GM11168 (cell line): ENCODE data around the gene AP4M1.

Experiments
- in situ Hi-C: fragments of 300-500 bp; cut with MboI; formaldehyde crosslinking; loops from one replicate; pipeline ENCODE4 v1.12.0; 2022; ENCODE audit warnings: low sequenced_read_pairs; ENCODE audit not compliant: unreplicated experiment

AP4M1 gene

GRCh38 chr7:100101016-100101862 is at the start of gene AP4M1, which contains the start of gene MCM7:
AP4M1 (plus strand) TSS chr7:100101643; CDS start chr7:100101715, 72 bp downstream.
MCM7 (minus strand) TSS chr7:100101397; CDS start chr7:100101294, 103 bp downstream.
- in situ Hi-C loops: no loop called here

- in situ Hi-C loops: no loop called here
Measured at GRCh38 chr7:100053215-100053614, 48.2 kb upstream of the AP4M1 start.

GRCh38 chr7:100057006-100057405 is 44.4 kb upstream of the AP4M1 start:
- in situ Hi-C loops: no loop called here

- in situ Hi-C loops: no loop called here
Measured at GRCh38 chr7:100059251-100059739, 42.1 kb upstream of the AP4M1 start.

- in situ Hi-C loops: no loop called here
Measured at GRCh38 chr7:100061518-100062193, 39.8 kb upstream of the AP4M1 start.

GRCh38 chr7:100063376-100063775 is 38.1 kb upstream of the AP4M1 start:
- in situ Hi-C loops: no loop called here

- in situ Hi-C loops: no loop called here
Measured at GRCh38 chr7:100064162-100064561, 37.3 kb upstream of the AP4M1 start.

GRCh38 chr7:100065452-100066186 is 35.8 kb upstream of the AP4M1 start:
- in situ Hi-C loops: no loop called here

- in situ Hi-C loops: no loop called here
Measured at GRCh38 chr7:100066953-100067352, 34.5 kb upstream of the AP4M1 start.

- in situ Hi-C loops: no loop called here
Measured at GRCh38 chr7:100069991-100070390, 31.5 kb upstream of the AP4M1 start.

- in situ Hi-C loops: no loop called here
Measured at GRCh38 chr7:100071018-100071723, 30.3 kb upstream of the AP4M1 start.

GRCh38 chr7:100072462-100072861 is 29.0 kb upstream of the AP4M1 start:
- in situ Hi-C loops: no loop called here

- in situ Hi-C loops: no loop called here
Measured at GRCh38 chr7:100074841-100075240, 26.6 kb upstream of the AP4M1 start.

GRCh38 chr7:100075418-100075817 is 26.0 kb upstream of the AP4M1 start:
- in situ Hi-C loops: no loop called here

GRCh38 chr7:100077205-100077604 is 24.2 kb upstream of the AP4M1 start:
- in situ Hi-C loops: no loop called here

- in situ Hi-C loops: no loop called here
Measured at GRCh38 chr7:100079024-100079560, 22.4 kb upstream of the AP4M1 start.

- in situ Hi-C loops: no loop called here
Measured at GRCh38 chr7:100080907-100081534, 20.4 kb upstream of the AP4M1 start.

GRCh38 chr7:100081535-100082102 is 19.8 kb upstream of the AP4M1 start, which contains the start of gene ZNF3:
ZNF3 (minus strand) TSS chr7:100081723; CDS start chr7:100077357, 4,366 bp downstream.
- in situ Hi-C loops: no loop called here

GRCh38 chr7:100082978-100083377 is 18.5 kb upstream of the AP4M1 start:
- in situ Hi-C loops: no loop called here
